Glomerular visceral epithelial cell (primary cell): ENCODE measurements around the gene ARMC7.
"Not testable (repeated sequence)": the region's sequence is repeated elsewhere in the genome, so short reads cannot be mapped to it uniquely, and the experiment has no call there.

ENCODE experiments used
- DNase-seq: peaks from one replicate; pipeline ENCODE4 v3.0.0-alpha.2; 2016; ENCODE audit errors: extremely low spot score

ARMC7 gene

DNA sequence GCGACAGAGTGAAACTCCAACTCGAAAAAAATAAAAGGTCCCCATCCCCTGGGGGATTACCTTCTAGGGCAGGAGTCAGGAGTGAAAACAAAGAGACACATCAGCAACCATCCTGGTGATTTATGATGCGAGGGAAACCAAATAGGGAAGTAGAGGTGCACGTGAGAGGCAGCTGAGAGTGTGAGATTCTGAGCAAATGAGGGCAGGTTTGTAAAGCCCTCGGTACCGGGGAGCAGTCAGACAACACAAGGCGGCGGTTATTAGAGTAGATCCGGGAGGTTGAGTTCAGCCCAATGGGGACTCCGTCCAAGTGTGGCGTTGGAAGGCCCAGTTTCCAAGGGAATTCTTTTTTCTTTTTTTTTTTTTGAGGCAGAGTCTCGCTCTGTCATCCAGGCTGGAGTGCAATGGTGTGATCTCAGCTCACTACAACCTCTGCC lies 7.4 kb upstream of the ARMC7 start:
- DNase-seq: no peak

DNA sequence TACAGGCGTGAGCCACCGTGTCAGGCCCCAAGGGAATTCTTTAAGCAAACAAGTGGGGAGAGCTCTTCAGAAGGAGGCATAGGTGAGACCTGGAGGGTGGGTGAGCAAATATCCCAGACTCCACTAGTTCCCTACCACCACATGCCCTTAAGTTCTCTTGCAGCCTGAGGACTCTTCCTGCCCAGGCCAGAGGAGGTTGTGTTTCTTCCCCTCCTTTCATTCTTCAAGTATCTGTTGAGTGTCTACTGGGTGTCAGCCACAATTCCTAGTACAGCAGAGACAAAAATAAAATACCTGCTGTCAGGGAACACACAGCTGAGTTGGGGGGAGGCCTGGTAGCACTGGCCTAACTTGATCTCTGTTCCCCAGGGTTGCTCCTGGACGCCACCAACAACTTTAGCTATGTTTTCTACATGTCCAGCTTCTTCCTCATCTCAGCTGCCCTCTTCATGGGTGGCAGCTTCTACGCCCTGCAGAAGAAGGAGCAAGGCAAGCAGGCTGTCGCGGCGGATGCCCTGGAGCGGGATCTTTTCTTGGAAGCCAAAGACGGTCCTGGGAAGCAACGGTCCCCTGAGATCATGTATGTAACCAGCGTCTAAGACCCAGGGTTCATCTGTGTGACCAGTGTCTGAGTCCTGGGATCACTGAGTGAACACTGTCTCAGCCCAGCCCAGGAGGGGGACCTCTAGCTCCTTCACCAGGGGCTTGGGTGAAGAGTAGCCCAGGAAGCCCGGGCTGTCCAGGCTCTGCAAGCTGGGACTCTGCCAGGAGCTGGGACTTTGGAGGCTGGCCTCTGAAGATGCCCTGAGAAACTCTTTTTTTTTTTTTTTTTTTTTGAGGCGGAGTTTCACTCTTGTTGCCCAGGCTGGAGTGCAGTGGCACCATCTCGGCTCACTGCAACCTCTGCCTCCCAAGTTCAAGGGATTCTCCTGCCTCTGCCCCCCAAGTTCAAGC lies 5.9 kb upstream of the ARMC7 start:
- no peak for DNase-seq

GRCh38 chr17:75105126-75106080 lies 4.4 kb upstream of the ARMC7 start:
- peak; percentile 45 for DNase-seq

GRCh38 chr17:75108193-75108592 lies 1.6 kb upstream of the ARMC7 start:
- DNase-seq: no peak

GRCh38 chr17:75109046-75109406 lies 743 bp upstream of the ARMC7 start:
- DNase-seq: no peak

GRCh38 chr17:75110234-75110937 lies 617 bp downstream of the ARMC7 start:
- DNase-seq: no peak

GRCh38 chr17:75111777-75112335 lies 2.1 kb downstream of the ARMC7 start:
- DNase-seq: no peak

DNA sequence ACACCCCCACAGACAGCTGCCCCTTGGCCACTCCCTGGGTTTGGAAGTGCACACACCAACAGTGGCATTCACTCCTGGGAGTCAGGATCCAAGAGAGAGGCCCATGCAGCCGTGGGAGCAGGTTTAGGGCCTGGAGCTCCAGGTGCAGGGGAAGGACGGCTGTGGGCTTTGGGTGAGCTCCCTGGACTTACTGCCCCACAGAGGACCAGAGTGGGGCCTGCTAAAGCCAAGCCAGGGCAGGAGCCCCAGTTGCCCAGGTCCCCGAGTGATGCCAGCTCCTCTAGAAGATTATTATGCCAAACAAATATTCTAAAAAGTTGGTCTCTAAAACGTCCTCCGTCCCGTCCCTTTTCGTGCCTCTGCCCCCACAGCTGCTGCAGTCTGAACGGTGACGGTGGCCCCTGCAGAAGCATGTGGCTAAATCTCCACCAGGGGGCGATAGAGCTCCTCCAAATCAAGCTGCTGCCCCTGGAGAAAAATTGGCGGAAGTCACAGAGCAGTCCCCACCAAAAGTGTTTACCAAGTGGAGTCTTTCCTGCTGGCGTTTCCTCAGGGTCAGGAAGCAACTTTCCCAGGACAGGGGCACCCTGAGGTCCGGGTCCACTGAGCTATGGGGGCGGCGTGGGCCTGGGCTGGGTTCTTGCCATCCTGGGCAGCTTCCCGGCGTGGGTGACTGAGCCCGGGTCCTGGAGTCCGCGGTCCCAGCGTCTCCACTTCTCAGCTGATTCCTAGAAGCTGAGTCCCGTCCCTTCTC lies 4.2 kb downstream of the ARMC7 start:
- DNase-seq: peak; percentile 91

- DNase-seq: no peak
Measured at GRCh38 chr17:75114552-75115314, 5.0 kb downstream of the ARMC7 start.

DNA sequence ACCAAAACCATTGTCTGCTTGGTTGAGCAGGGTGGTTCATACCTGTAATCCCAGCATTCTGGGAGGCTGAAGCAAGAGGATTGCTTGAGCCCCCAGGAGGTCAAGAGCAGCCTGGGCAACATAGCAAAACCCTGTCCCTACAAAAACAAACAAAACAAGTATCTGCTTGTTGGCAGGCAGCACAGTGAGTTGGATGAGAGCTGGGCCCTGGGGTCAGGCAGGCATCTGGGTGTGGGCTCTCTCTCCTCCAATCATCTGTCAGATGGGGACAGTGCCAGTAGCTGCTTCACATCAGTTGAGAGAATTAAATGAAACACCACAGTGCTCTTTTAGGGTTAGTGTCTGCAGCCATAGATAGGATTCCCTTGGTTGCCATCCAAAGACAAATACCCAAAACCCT lies 5.8 kb downstream of the ARMC7 start:
- no peak for DNase-seq

DNA sequence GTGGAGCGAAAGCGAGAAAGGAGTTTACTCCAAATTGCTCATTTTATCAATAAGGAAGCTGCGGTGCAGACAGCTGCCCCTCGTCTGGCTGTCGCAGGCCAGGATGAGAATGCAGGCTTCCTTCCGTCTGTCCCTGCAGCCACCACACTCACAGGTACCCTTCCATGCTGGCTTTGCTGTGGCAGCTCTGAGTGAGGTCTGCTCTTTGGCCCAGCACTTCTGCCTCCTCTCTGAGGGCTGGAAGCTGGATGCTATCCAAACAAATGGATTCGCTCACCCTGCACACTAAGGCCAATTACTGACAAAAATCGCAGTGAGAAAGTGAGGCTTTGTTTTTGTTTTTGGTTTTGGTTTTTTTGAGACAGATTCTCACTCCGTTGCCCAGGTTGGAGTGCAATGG lies 7.0 kb downstream of the ARMC7 start:
- no peak for DNase-seq

DNA sequence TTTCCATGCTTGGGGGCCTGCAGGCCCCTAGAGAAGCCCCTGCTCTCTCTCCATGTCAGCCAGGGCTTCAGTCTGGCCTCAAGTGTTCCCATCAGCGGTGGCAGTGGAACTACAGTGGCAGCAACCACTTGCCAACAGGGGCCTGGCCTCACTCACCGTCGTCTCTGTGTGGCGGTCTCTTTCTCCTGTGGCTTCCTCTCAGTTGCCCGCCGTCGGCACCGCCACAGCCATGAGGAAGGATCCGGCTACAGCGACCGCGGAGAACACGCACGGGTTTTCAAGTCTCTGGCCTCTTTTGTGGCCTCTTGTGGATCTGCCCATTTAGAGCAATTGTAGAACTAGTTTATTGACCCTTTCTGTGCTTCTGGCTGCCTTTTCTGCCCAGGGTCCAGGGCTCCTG lies 8.5 kb downstream of the ARMC7 start:
- no peak for DNase-seq

- peak; percentile 99 for DNase-seq
Measured at GRCh38 chr17:75124041-75124818, 14.5 kb downstream of the ARMC7 start.

DNA sequence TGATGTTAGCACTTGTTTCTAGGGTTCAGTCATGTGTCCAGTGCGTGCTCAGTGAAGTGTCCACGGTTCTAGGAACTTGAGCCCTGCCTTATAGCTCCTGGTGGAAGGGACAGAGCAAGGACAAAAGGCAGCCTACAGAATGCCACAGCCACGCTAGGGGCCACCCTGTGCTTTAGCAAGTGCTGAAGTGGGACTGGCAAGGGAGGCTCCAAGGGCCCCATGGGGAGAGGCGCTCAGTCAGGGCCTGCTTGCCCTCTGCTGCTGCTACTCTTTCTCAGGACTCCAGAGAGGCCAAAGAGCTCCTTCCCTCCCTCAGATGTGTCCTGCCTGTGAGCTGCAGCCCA lies 15.0 kb downstream of the ARMC7 start:
- DNase-seq: no peak

GRCh38 chr17:75125984-75126383 lies 16.2 kb downstream of the ARMC7 start:
- no peak for DNase-seq

DNA sequence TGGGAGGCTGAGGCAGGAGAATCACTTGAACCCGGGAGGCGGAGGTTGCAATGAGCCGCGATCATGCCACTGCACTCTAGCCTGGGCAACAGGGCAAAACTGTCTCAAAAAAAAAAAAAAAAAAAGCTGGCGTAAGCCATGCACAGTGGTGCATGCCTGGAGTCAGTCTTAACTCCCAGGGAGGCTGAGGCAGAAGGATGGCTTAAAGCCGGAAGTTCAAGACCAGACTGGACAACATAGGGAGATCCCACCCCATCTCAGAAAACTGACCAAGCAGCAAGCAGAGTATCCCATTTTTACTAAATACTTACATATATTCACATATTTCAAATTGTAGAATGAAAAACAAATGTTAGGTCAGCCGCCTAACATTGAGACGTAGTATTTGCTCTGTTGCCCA lies 17.2 kb downstream of the ARMC7 start:
- DNase-seq: no peak

GRCh38 chr17:75127936-75128335 lies 18.2 kb downstream of the ARMC7 start:
- DNase-seq: not testable (repeated sequence)

DNA sequence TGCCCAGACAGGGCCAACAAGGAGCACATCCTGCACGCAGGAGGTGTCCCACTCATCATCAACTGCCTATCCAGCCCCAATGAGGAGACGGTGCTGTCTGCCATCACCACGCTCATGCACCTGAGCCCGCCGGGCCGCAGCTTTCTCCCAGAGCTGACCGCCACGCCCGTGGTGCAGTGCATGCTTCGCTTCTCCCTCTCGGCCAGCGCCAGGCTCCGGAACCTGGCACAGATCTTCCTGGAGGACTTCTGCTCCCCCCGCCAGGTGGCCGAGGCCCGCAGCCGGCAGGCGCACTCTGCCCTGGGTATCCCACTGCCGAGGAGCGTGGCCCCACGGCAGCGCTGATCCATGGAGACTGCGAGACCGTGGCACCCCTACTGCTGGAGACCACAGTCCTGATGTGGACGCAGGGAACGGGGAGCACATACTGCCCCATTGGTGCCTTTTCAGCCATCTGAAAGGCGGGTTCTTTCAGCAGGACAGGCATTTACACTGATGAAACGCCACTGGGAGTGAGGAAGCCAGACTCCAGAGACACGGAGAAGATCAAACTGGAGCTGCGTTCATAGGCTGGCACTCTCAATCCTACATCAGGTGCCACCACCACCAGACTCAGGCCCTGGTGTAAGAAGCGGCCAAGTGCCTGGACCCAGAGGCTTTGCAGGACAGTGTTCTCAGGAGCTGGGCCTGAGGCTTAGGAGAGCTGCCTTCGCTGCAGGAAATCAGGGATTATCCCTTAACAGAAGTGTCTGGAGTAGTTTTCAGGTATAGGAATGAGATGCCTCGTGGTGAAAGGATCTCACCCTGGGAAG lies 19.1 kb downstream of the ARMC7 start:
- no peak for DNase-seq

- no peak for DNase-seq
Measured at GRCh38 chr17:75129576-75129975, 19.8 kb downstream of the ARMC7 start.
